H1 (cell line): ENCODE results near the gene RECK. TPM values are rescaled to one million over a fixed set of nuclear protein-coding genes. Genes with fewer than 3 reads are reported as not detected.

Source experiments
- CTCF ChIA-PET: fragments of 300-600 bp; sonication (Branson Sonifier 250); formaldehyde crosslinking; loops from one replicate; lab custom pipeline; 2021; ENCODE audit not compliant: partially characterized antibody; lab: Charles Lee
- POLR2A ChIA-PET: fragments of 300-600 bp; sonication (Branson Sonifier 250); formaldehyde crosslinking; loops from one replicate; lab custom pipeline; 2021; ENCODE audit warnings: inconsistent platforms; ENCODE audit not compliant: partially characterized antibody; lab: Charles Lee
- DNase-seq, 2 experiments: peaks; one replicate each; pipeline versions ENCODE4 v3.0.0 to v3.0.0-alpha.2; 2010 to 2022; ENCODE audit warnings: low spot score in 2 of 2, low read depth in 1 of 2, mixed read lengths in 1 of 2
- FAIRE-seq: peaks from 2 replicates; lab custom pipeline; 2011; peaks lifted over from hg19 to GRCh38; lab: Jason Lieb, UNC
- H2AFZ ChIP-seq: 2 replicates; pipeline ENCODE4 v1.8.1; 2012; ENCODE audit warnings: low read length, inconsistent platforms
- H2AK5ac ChIP-seq: 2 replicates; pipeline ENCODE4 v1.6.1; 2013; ENCODE audit warnings: low read depth, low read length
- H2BK120ac ChIP-seq: replicated peaks from 2 replicates; pipeline ENCODE3; 2013; ENCODE audit warnings: low read depth, low read length, inconsistent platforms
- H2BK12ac ChIP-seq: 2 replicates; pipeline ENCODE4 v1.6.1; 2013; ENCODE audit warnings: low read depth, low read length
- H2BK15ac ChIP-seq: 2 replicates; pipeline ENCODE4 v1.6.1; 2013; ENCODE audit warnings: low read length
- H2BK20ac ChIP-seq: 2 replicates; pipeline ENCODE4 v1.6.1; 2013; ENCODE audit warnings: low read length
- H2BK5ac ChIP-seq: 2 replicates; pipeline ENCODE4 v1.6.1; 2013; ENCODE audit warnings: low read depth, low read length
- H3K14ac ChIP-seq: 2 replicates; pipeline ENCODE4 v1.6.1; 2013; ENCODE audit warnings: inconsistent platforms; ENCODE audit not compliant: insufficient read length
- H3K18ac ChIP-seq: 2 replicates; pipeline ENCODE4 v1.6.1; 2013; ENCODE audit warnings: low read length; ENCODE audit errors: extremely low read depth
- H3K23ac ChIP-seq: 2 replicates; pipeline ENCODE4 v1.6.1; 2013; ENCODE audit warnings: inconsistent platforms; ENCODE audit not compliant: insufficient read length
- H3K23me2 ChIP-seq: 2 replicates; pipeline ENCODE4 v1.6.1; 2013; ENCODE audit warnings: low read depth, low read length
- H3K27ac ChIP-seq: 2 replicates; pipeline ENCODE4 v1.6.1; 2011; ENCODE audit warnings: low read depth, low read length, inconsistent platforms
- H3K27me3 ChIP-seq, 4 experiments: replicated peaks in 1 of 4; 1 replicate in 1 of 4; 2 replicates in 3 of 4; pipeline versions ENCODE4 v1.6.1 to v1.8.1; 2011 to 2013; ENCODE audit warnings: low read length in 3 of 4, mild to moderate bottlenecking in 3 of 4, inconsistent platforms in 2 of 4, mixed read lengths in 2 of 4, moderate library complexity in 1 of 4; ENCODE audit not compliant: control insufficient read depth in 3 of 4, insufficient read depth in 3 of 4; ENCODE audit errors: extremely low read depth in 1 of 4
- H3K36me3 ChIP-seq, 4 experiments: 2 replicates each; pipeline versions ENCODE4 v1.6.1 to v1.8.1; 2011 to 2013; ENCODE audit warnings: mild to moderate bottlenecking in 4 of 4, low read length in 3 of 4, moderate library complexity in 2 of 4, control low read depth in 1 of 4, inconsistent platforms in 1 of 4; ENCODE audit not compliant: insufficient read depth in 4 of 4, control insufficient read depth in 2 of 4
- H3K4ac ChIP-seq: replicated peaks from 2 replicates; pipeline ENCODE3; 2013; ENCODE audit warnings: low read length, low read depth, mixed read lengths, inconsistent platforms; ENCODE audit not compliant: insufficient read length
- H3K4me1 ChIP-seq, 4 experiments: replicated peaks in 1 of 4; 1 replicate in 1 of 4; 2 replicates in 3 of 4; pipeline versions ENCODE4 v1.6.1 to v1.8.1; 2011 to 2013; ENCODE audit warnings: low read length in 3 of 4, inconsistent platforms in 2 of 4, mixed read lengths in 1 of 4; ENCODE audit not compliant: insufficient read depth in 4 of 4, control insufficient read depth in 3 of 4
- H3K4me2 ChIP-seq, 2 experiments: 2 replicates each; pipeline versions ENCODE4 v1.6.1 to v1.8.1; 2011 to 2013; ENCODE audit warnings: low read depth in 2 of 2, low read length in 2 of 2, control low read depth in 1 of 2, inconsistent platforms in 1 of 2, mild to moderate bottlenecking in 1 of 2; ENCODE audit not compliant: insufficient read depth in 1 of 2
- H3K4me3 ChIP-seq, 4 experiments: fragments of 200-600, 300-600 bp in 1 of 4; sonication (generic), shearing (Covaris generic), sonication (Bioruptor Twin) in 1 of 4; 2 replicates each; pipeline versions ENCODE4 v1.5.1 to v1.8.1; 2011 to 2016; ENCODE audit warnings: low read length in 4 of 4, low read depth in 3 of 4, control low read depth in 2 of 4, inconsistent platforms in 2 of 4, mild to moderate bottlenecking in 2 of 4, mixed read lengths in 1 of 4, moderate library complexity in 1 of 4; ENCODE audit not compliant: insufficient read depth in 2 of 4; ENCODE audit errors: extremely low read depth in 1 of 4
- H3K56ac ChIP-seq: replicated peaks from 2 replicates; pipeline ENCODE3; 2013; ENCODE audit warnings: low read depth, mild to moderate bottlenecking, mixed read lengths, low read length, inconsistent platforms; ENCODE audit not compliant: insufficient read length
- H3K79me1 ChIP-seq: 2 replicates; pipeline ENCODE4 v1.6.1; 2013; ENCODE audit warnings: low read depth, low read length, control low read depth
- H3K79me2 ChIP-seq, 2 experiments: 2 replicates each; pipeline versions ENCODE4 v1.6.1 to v1.8.1; 2012 to 2013; ENCODE audit warnings: low read length in 2 of 2, mild to moderate bottlenecking in 2 of 2, inconsistent platforms in 1 of 2; ENCODE audit not compliant: insufficient read depth in 2 of 2, control insufficient read depth in 1 of 2
- H3K9ac ChIP-seq, 4 experiments: replicated peaks in 1 of 4; 1 replicate in 1 of 4; 2 replicates in 3 of 4; pipeline versions ENCODE4 v1.6.1 to v1.8.1; 2011 to 2013; ENCODE audit warnings: low read depth in 3 of 4, low read length in 3 of 4, control low read depth in 2 of 4, mild to moderate bottlenecking in 2 of 4, moderate library complexity in 2 of 4, inconsistent platforms in 1 of 4; ENCODE audit errors: extremely low read depth in 1 of 4
- H3K9me3 ChIP-seq, 2 experiments: 2 replicates each; pipeline versions ENCODE4 v1.6.1 to v1.8.1; 2012 to 2013; ENCODE audit warnings: mild to moderate bottlenecking in 2 of 2, moderate library complexity in 2 of 2, control low read depth in 1 of 2, inconsistent platforms in 1 of 2, low read depth in 1 of 2, low read length in 1 of 2, mixed read lengths in 1 of 2; ENCODE audit not compliant: insufficient read depth in 2 of 2
- H4K20me1 ChIP-seq, 2 experiments: replicated peaks in 1 of 2; 2 replicates each; pipeline versions ENCODE3 to v1.8.1; 2011 to 2013; ENCODE audit warnings: inconsistent platforms in 2 of 2, low read length in 2 of 2, mild to moderate bottlenecking in 1 of 2; ENCODE audit not compliant: insufficient read depth in 2 of 2, control insufficient read depth in 1 of 2
- H4K5ac ChIP-seq: 2 replicates; pipeline ENCODE4 v1.6.1; 2013; ENCODE audit warnings: low read length, low read depth, mixed read lengths, inconsistent platforms; ENCODE audit not compliant: insufficient read length
- H4K8ac ChIP-seq: 2 replicates; pipeline ENCODE4 v1.8.0; 2013; ENCODE audit warnings: mild to moderate bottlenecking, moderate library complexity, low read length, inconsistent platforms; ENCODE audit not compliant: insufficient read depth; ENCODE audit errors: extremely low read depth
- H4K91ac ChIP-seq: replicated peaks from 2 replicates; pipeline ENCODE3; 2013; ENCODE audit warnings: low read length, mixed read lengths, inconsistent platforms; ENCODE audit not compliant: insufficient read length
- BACH1 ChIP-seq: IDR thresholded peaks from 2 replicates; pipeline ENCODE4 v1.6.1; 2012; ENCODE audit warnings: low read length, improper control_type of control experiment
- PHF8 ChIP-seq: fragments of 200-600 bp; sonication (generic); conservative IDR thresholded peaks from 2 replicates; pipeline ENCODE4 v1.7.1; 2012; ENCODE audit warnings: low read depth, mild to moderate bottlenecking, inconsistent platforms, low read length, moderate library complexity
- WGBS, 2 experiments: shearing (Covaris generic) in 1 of 2; methylation state at CpG; one replicate each; pipeline versions ENCODE4 v1.1.6 to v1.1.7; 2013 to 2015; ENCODE audit warnings: low lambda C conversion rate in 2 of 2, mixed read lengths in 2 of 2, inconsistent platforms in 1 of 2, low coverage in 1 of 2, missing lambda C conversion rate in 1 of 2; ENCODE audit not compliant: insufficient replicate concordance in 2 of 2, insufficient coverage in 1 of 2, insufficient read length in 1 of 2; ENCODE audit errors: extremely low coverage in 1 of 2, missing lambda C conversion rate in 1 of 2; 5-methylcytosine and 5-hydroxymethylcytosine counted together
- polyA plus RNA-seq, 7 experiments: library from polyadenylated mRNA; depleted of rRNA in 3 of 7; stranded (reverse) in 5 of 7; unstranded in 2 of 7; fragments of >200 nt in 5 of 7; fragments of 200-250 nt in 2 of 7; gene quantifications; 1 replicate in 5 of 7; 2 replicates in 1 of 7; 4 replicates in 1 of 7; pipeline versions ENCODE4 v1.2.1 to v1.2.3, GENCODE V29; 2011 to 2013; ENCODE audit warnings: missing spikeins in 2 of 7, mixed read lengths in 2 of 7
- total RNA-seq: library from RNA; stranded (reverse); fragmentation: NEBNext Ultra II Directional; extraction: Animal tissue kit (Norgen Biotek cat#: 25700); gene quantifications from 2 replicates; pipeline ENCODE4 v1.2.1, GENCODE V29; 2021

RECK gene
- total and polyA plus RNA-seq, 2 of the 8 experiments (the other 6 are each of a cell fraction or from before 2014, with no cell fraction given) = 5.4 to 9.8 TPM

- Histone ChIP-seq H3K23me2 (peaks cover 3% of the 10 kb centered on the region), H3K79me2 (no peaks in the 10 kb centered on the region), H3K9me3 (no peaks in the 10 kb centered on the region), H2BK12ac (no peak overlapping the region)
- CTCF ChIA-PET = interaction anchor here (0.7 to 2.0 kb wide), 3 partner anchors 9 to 24 kb away, joined by 3 to 19 read pairs (median 3); no protein-coding TSS in a partner anchor
- no peak for TF ChIP-seq PHF8
- no peak for TF ChIP-seq BACH1
- TF ChIP-seq, all 59 proteins: peak for 0
- H3K27ac ChIP-seq = no peak overlapping the region
- no peak overlapping the region for H2BK5ac ChIP-seq
- WGBS, 2 experiments = 88% methylated on average over 6 of the region's 6 CpGs; no CpG with 5 or more reads in 1 of the 2 experiments
- no peak overlapping the region for H3K4me3 ChIP-seq
- no peak overlapping the region for H2AFZ ChIP-seq
- no peak overlapping the region for H3K23ac ChIP-seq
- peaks cover 0 to 4% (median 0%) of the 10 kb centered on the region in 4 experiments; a peak in 3 of 7 replicates for H3K4me1 ChIP-seq
- H3K18ac ChIP-seq = no peak overlapping the region
- no peak overlapping the region for H4K8ac ChIP-seq
- no peaks in the 10 kb centered on the region for H4K20me1 ChIP-seq
- H3K56ac ChIP-seq = no peak overlapping the region
- H3K4me2 ChIP-seq = no peak overlapping the region
- no peak overlapping the region for H4K91ac ChIP-seq
- H2BK20ac ChIP-seq = no peak overlapping the region
- no peak overlapping the region for H2AK5ac ChIP-seq
- no peak overlapping the region for H2BK120ac ChIP-seq
- H3K14ac ChIP-seq = no peak overlapping the region
- DNase-seq (no peak), FAIRE-seq (no peak)
- H3K36me3 ChIP-seq = no peaks in the 10 kb centered on the region
- H3K4ac ChIP-seq = no peak overlapping the region
- POLR2A ChIA-PET = no interaction called here
- no peaks in the 10 kb centered on the region for H3K79me1 ChIP-seq
- H3K27me3 ChIP-seq = no peaks in the 10 kb centered on the region
- H3K9ac ChIP-seq = no peak overlapping the region
- H2BK15ac ChIP-seq = no peak overlapping the region
- no peak overlapping the region for H4K5ac ChIP-seq
Observed at GRCh38 chr9:36031774-36032555, 4.7 kb upstream of the RECK start.
